Stimulated activated CD8-positive, alpha-beta memory T cell treated with anti-CD3 and anti-CD28 coated beads, Interleukin-12 subunit alpha, Interleukin-12 subunit beta, amount 100 ng/mL, for 24 hours (primary cell): ENCODE results near the gene TRIM72.
"Not testable (repeated sequence)": the region's sequence is repeated elsewhere in the genome, so short reads cannot be mapped to it uniquely, and the experiment has no call there.

ENCODE experiments used
- DNase-seq: peaks from one replicate; pipeline ENCODE4 v3.0.0-alpha.2; 2020; ENCODE audit errors: extremely low read depth

Gene TRIM72

GRCh38 chr16:31256466-31256865 is 42.5 kb downstream of the TRIM72 start:
- DNase-seq = no peak

DNA sequence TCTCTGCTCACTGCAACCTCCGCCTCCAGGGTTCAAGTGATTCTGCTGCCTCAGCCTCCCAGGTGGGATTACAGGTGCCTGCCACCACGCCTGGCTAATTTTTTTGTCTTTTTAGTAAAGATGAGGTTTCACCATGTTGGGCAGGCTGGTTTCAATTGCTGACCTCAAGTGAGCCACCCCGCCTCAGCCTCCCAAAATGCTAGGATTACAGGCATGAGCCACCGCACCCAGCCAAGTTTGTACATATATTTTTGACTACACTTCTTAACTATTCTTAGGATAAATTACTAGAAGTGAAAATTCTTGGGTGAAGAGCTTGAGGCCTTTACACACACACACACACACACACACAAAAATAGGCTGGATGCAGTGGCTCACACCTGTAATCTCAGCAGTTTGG is 44.4 kb downstream of the TRIM72 start:
- no peak for DNase-seq

- DNase-seq = no peak
Measured at GRCh38 chr16:31260136-31260931, 46.4 kb downstream of the TRIM72 start.

DNA sequence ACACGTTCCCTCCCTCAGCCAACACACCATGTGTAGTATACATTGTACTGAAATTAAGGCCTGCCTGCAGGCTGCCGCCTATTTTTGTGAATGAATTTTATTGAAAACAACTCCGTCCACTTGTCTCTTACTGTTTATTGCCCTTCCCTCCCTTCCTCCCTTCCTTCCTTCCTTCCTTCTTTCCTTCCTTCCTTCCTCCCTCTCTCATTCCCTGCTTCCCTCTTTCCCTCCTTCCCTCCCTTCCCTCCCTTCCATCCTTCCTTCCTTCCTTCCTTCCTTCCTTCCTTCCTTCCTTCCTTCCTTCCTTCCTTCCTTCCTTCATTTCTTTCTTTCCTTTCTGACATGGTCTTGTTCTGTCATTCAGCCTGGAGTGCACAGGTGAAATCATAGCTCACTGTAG is 48.2 kb downstream of the TRIM72 start:
- no peak for DNase-seq

- peak; percentile 51 for DNase-seq
Measured at GRCh38 chr16:31265329-31266245, 51.7 kb downstream of the TRIM72 start.

- DNase-seq = no peak
Measured at GRCh38 chr16:31267332-31268032, 53.6 kb downstream of the TRIM72 start.

DNA sequence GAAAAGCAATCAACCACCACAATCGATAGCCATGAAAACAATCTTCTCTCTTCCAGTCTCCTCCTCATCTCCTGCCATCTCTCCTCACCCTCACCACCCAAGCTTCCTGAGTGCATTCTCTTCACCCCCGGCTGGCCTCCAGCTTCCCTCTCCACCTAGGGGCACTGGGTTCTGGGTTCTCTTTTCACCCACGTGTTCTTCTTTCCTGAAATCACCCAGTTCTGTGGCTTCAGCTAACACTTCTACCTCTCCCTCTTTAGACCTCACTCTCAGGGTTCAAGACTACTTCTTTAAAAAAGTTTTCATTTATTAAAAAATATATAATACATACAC is 54.1 kb downstream of the TRIM72 start:
- no peak for DNase-seq

DNA sequence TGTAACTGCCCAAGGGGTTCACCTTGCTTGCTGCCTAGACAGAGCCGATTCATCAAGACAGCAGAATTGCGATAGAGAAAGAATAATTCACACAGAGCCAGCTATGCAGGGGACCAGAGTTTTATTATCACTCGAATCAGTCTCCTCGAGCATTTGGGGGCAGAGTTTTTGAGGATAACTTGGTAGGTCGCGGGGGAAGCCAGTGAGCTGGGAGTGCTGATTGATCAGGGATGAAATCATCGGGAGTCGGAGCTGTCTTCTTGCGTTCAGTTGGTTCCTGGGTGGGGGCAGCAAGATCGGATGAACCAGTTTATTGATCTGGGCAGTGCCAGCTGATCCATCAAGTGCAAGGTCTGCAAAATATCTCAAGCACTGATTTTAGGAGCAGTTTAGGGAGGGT is 55.0 kb downstream of the TRIM72 start:
- no peak for DNase-seq

DNA sequence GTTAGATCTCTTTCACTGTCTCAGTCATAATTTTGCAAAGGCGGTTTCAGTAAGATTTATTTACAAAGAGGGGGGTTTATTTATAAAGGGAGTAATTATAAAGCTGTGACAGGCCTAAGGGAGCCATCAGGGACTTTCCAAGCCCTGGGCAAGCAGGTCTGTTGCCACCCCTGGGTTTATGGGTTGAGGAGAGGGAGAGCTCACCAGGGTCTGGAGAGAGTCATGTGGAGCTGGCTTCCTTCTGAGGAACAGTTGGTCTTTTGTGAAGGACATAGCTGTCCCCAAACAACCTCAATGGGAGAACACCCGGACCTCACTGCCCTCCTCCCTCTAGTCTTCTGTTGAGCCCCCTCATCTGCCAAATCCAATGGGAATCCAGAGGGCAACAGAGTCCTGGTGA is 55.6 kb downstream of the TRIM72 start:
- no peak for DNase-seq

GRCh38 chr16:31269973-31270372 is 56.1 kb downstream of the TRIM72 start:
- DNase-seq = not testable (repeated sequence)

GRCh38 chr16:31270795-31271194 is 56.9 kb downstream of the TRIM72 start:
- no peak for DNase-seq

- DNase-seq = no peak
Measured at GRCh38 chr16:31271621-31272190, 57.8 kb downstream of the TRIM72 start.

GRCh38 chr16:31273187-31273586 is 59.3 kb downstream of the TRIM72 start:
- no peak for DNase-seq

DNA sequence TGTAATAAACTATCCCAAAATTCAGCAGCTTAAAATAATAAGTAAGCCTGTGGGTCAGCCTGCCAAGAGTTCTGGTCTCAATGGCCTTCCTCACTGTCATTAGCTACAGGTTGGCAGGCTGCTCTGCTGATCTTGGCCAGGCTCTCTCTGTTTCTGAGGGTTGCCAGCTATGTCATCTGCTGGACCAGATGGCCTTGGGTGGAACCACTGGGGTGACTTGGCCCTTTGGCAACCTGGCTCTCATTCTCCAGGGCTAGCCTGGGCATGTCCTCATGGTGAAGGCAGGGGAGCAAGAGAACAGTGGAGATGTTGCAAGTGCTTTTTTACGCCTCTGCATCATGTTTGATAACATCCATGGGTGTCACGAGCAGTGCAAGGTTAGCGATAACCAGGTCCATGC is 59.8 kb downstream of the TRIM72 start:
- no peak for DNase-seq

DNA sequence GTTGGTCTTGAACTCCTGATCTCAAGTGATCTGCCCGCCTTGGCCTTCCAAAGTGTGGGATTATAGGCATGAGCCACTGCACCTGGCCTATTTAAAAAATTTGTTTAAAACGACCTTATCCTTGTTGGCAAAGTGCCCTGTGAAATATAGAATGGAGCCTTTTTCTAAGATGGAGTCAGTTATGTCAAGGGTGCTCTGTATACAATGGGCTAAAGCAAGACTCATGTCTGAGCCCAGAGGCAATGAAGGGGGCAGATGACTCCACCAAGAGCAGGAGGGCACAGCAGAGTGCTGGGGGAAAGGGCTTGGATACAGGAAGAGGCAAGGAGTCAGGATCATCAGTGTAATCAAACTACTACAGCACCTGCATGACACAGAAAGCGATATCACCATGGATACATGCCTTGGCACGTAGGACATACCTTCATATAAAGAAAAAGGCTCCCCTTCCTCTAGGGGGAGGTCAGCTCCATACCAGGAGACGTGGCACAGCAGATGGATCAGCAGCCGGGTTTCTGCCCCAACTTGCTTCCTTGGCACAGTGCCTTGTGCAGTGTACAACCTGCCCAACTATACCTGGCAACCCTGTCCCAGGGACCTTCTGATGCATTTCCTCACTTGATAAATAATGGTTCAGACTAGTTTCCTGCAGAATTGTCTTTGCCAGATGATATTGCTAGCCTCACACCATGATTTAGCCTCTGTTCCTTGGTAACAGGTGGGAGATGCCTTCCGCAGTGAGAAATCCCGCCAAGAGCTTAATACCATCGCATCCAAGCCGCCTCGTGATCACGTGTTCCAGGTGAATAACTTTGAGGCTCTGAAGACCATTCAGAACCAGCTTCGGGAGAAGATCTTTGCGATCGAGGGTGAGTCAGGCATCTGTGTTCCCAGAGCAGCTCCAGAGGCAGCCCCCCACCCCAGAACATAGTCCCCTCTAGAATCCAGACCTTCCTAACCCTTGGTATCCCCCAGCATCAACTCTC is 61.2 kb downstream of the TRIM72 start:
- no peak for DNase-seq

DNA sequence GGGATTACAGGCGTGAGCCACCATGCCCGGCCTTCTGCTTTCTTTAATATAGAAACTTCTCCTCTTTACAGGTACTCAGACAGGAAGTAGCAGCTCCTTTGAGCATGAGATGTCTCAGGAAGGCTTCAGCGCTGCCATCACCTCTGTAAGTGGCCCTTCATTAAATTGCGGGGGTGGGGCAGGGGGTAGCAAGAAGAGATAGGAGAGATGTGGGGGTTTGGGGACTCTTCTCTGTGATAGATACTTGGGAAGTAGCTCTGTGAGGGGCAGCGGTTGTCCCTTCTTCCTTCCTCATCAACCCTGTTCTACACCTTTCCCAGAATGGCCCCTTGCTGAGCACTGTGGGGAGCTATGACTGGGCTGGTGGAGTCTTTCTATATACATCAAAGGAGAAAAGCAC is 62.7 kb downstream of the TRIM72 start:
- DNase-seq = no peak

DNA sequence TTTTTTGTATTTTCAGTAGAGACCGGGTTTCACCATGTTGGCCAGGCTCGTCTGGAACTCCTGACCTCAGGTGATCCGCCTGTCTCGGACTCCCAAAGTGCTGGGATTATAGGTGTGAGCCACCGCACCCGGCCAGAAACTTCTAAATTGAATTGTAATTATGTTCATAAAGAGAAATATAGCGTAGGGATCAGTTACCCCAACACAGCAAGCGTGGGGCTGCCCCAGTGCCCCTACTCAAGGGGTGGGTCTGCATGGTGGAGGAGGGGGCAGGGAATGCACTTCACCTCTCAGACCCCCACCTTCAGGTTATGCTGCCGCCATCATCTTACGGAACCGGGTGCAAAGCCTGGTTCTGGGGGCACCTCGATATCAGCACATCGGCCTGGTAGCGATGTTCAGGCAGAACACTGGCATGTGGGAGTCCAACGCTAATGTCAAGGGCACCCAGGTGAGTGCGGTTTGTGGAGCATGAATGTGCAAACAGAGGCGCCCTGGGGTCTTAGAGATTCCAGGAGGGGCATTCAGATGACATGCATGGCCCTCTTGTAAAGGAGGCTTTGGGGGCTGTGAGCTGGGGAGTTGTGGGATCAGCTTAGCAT is 63.8 kb downstream of the TRIM72 start:
- DNase-seq = no peak

- not testable (repeated sequence) for DNase-seq
Measured at GRCh38 chr16:31278853-31279252, 64.9 kb downstream of the TRIM72 start.
